Fibroblast of skin of back (primary cell): Measurements from ENCODE around the gene CDC42EP2.

Experiments
- DNase-seq: peaks from one replicate; pipeline ENCODE4 v3.0.0-alpha.2; 2013

Gene CDC42EP2

GRCh38 chr11:65356394-65356972, 41.8 kb downstream of the CDC42EP2 start:
- no peak for DNase-seq

DNA sequence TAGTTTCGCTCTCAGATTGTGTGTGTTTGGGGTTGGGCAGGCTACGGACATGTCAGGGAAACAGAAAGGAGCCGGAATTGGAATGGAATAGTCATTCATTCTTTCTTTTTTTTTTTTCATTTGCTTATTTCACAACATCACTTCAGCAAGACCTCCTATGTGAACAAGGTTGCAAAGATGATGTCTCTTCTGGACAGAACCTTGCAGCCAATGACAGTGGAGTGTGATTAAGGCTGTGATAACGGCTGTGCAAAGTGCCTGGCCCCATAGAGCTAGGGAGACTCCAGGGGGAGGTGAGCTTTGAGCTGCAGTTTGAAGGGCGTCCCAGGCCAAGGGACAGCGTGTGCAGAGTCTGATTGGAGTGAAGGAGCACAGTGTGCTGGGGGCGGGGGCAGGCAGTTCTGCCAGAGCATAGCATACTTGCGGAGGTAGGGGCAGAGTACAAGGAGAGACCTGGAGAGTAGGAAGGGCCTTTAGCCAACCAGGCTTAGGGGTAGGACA, 43.2 kb downstream of the CDC42EP2 start:
- DNase-seq, result no peak

DNA sequence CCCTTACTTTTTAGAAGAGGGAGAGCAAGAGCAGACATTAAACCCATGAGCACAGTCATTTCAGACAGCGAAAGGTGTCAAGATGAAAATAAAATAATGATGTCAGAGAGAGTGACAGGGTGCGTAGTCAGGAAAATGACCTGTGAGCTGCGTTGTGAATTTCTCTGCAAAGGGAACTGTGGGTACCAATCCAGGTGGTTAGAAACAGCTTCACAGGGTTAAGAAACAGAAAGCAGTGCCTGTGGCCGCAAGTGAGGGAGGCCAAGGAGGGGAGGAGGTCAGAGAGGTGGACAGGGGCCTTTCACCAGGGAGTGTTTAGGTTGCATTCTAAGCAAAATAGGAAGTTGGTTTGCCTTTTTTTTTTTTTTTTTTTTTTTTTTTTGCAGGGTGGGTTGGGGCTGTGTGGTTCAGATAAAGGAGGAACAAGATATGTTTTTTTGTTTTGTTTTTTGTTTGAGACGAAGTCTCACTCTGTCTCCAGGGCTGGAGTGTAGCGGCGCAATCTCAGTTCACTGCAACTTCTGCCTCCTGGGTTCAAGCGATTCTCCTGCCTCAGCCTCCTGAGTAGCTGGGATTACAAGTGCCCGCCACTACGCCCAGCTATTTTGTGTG, 47.8 kb downstream of the CDC42EP2 start:
- no peak for DNase-seq

GRCh38 chr11:65362966-65363365, 48.3 kb downstream of the CDC42EP2 start:
- no peak for DNase-seq

- DNase-seq, result no peak
Measured at GRCh38 chr11:65363770-65364169, 49.1 kb downstream of the CDC42EP2 start.

DNA sequence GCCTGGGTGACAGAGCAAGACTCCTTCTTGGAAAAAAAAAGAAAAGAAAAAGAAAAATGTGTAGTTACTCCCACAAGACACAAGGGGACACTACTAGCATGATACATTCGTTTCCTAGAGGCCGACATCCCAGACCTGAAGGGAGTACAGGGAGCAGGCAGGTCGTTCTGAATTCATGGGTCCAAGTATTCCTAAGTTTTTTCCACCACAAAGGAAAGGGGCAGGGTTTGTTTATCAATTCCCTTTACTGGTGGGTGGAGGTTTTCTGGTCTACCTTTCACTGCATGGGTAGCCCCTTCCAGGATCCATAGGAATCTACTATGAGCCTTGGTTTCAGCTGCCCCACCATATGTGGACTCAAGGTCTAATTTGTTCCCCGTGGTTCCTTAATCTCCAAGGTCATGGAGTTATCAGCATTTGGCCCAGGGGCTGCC, 51.7 kb downstream of the CDC42EP2 start:
- peak; percentile 83 for DNase-seq

- DNase-seq, result no peak
Measured at GRCh38 chr11:65370659-65371049, 56.0 kb downstream of the CDC42EP2 start.
